Neural cell (in vitro differentiated cells): Measurements from ENCODE around the gene ZDHHC12. TPM values are rescaled to one million over a fixed set of nuclear protein-coding genes. Genes with fewer than 3 reads are reported as not detected.

Experiments used
- H2AFZ ChIP-seq: fragments of 200-600, 300-800 bp; sonication (generic), shearing (Covaris generic); 2 replicates; pipeline ENCODE4 v1.6.0; 2014; ENCODE audit warnings: low read depth, mild to moderate bottlenecking, antibody characterized with exemption, low read length, moderate library complexity
- H3F3A ChIP-seq: fragments of 200-600 bp; shearing (Covaris generic); 2 replicates; pipeline ENCODE4 v1.6.1; 2016; ENCODE audit warnings: mild to moderate bottlenecking, moderate library complexity, mixed read lengths, antibody characterized with exemption, low read length; ENCODE audit not compliant: insufficient read depth, poor library complexity, severe bottlenecking
- H3K27ac ChIP-seq: fragments of 200-600, 300-800 bp; sonication (generic), shearing (Covaris generic); 2 replicates; pipeline ENCODE4 v1.5.1; 2014; ENCODE audit warnings: mild to moderate bottlenecking, low read length, moderate library complexity
- H3K27me3 ChIP-seq: fragments of 300-800, 200-600 bp; sonication (generic), shearing (Covaris generic); 2 replicates; pipeline ENCODE4 v1.6.0; 2014; ENCODE audit warnings: mild to moderate bottlenecking, low read depth, low read length, moderate library complexity; ENCODE audit not compliant: insufficient read depth
- H3K36me3 ChIP-seq: fragments of 300-800, 200-600 bp; sonication (generic), shearing (Covaris generic); 2 replicates; pipeline ENCODE4 v1.5.1; 2014; ENCODE audit warnings: mild to moderate bottlenecking, antibody characterized with exemption, low read length, moderate library complexity; ENCODE audit not compliant: insufficient read depth
- H3K4me2 ChIP-seq: fragments of 300-800, 200-600 bp; sonication (generic), shearing (Covaris generic); 2 replicates; pipeline ENCODE4 v1.6.0; 2014; ENCODE audit warnings: mild to moderate bottlenecking, low read length
- H3K4me3 ChIP-seq: fragments of 300-800, 200-600 bp; sonication (generic), shearing (Covaris generic); 2 replicates; pipeline ENCODE4 v1.5.1; 2014; ENCODE audit warnings: mild to moderate bottlenecking, low read length, moderate library complexity
- H3K79me2 ChIP-seq: fragments of 200-600 bp; shearing (Covaris generic); replicated peaks from 2 replicates; pipeline ENCODE4 v1.6.0; 2014; ENCODE audit warnings: mild to moderate bottlenecking, low read length, moderate library complexity; ENCODE audit not compliant: insufficient read depth
- H3K9ac ChIP-seq: fragments of 300-800, 200-600 bp; sonication (generic), shearing (Covaris generic); 2 replicates; pipeline ENCODE4 v1.6.1; 2016; ENCODE audit warnings: mild to moderate bottlenecking, low read length, mixed read lengths
- H3K9me2 ChIP-seq: fragments of 200-600 bp; shearing (Covaris generic); 2 replicates; pipeline ENCODE4 v1.6.1; 2016; ENCODE audit warnings: mild to moderate bottlenecking, low read length, mixed read lengths; ENCODE audit not compliant: insufficient read depth
- H3K9me3 ChIP-seq: fragments of 200-600, 300-800 bp; sonication (generic), shearing (Covaris generic); 2 replicates; pipeline ENCODE4 v1.6.1; 2016; ENCODE audit warnings: mild to moderate bottlenecking, mixed run types, low read length, moderate library complexity, mixed read lengths
- H4K20me1 ChIP-seq: fragments of 200-600 bp; shearing (Covaris generic); 2 replicates; pipeline ENCODE4 v1.6.1; 2016; ENCODE audit warnings: mild to moderate bottlenecking, mixed run types; ENCODE audit not compliant: insufficient read depth
- EP300 ChIP-seq: fragments of 450-650 bp; conservative IDR thresholded peaks from 2 replicates; pipeline ENCODE4 v1.6.1; 2014; ENCODE audit warnings: antibody characterized with exemption, mild to moderate bottlenecking, moderate library complexity; ENCODE audit not compliant: poor library complexity, severe bottlenecking
- EZH2 ChIP-seq: fragments of 200-600, 300-800 bp; shearing (Covaris generic), sonication (generic); IDR thresholded peaks from 2 replicates; pipeline ENCODE4 v1.6.1; 2014; ENCODE audit warnings: antibody characterized with exemption, low read length, borderline replicate concordance, mild to moderate bottlenecking; ENCODE audit not compliant: insufficient read depth, poor library complexity, severe bottlenecking
- MXI1 ChIP-seq: fragments of 450-650 bp; conservative IDR thresholded peaks from 2 replicates; pipeline ENCODE4 v1.6.1; 2014; ENCODE audit warnings: antibody characterized with exemption, mild to moderate bottlenecking; ENCODE audit not compliant: poor library complexity, severe bottlenecking
- POLR2AphosphoS5 ChIP-seq: IDR thresholded peaks from 2 replicates; pipeline ENCODE4 v1.6.1; 2012
- RAD21 ChIP-seq: fragments of 450-650 bp; conservative IDR thresholded peaks from 2 replicates; pipeline ENCODE4 v1.6.1; 2014; ENCODE audit warnings: antibody characterized with exemption, mild to moderate bottlenecking, moderate library complexity
- SMC3 ChIP-seq: fragments of 450-650 bp; conservative IDR thresholded peaks from 2 replicates; pipeline ENCODE4 v1.6.1; 2014; ENCODE audit warnings: antibody characterized with exemption, mild to moderate bottlenecking, moderate library complexity; ENCODE audit not compliant: poor library complexity
- TAF1 ChIP-seq: IDR thresholded peaks from 2 replicates; pipeline ENCODE4 v1.6.1; 2012; ENCODE audit warnings: low read depth
- polyA plus RNA-seq: library from polyadenylated mRNA; depleted of rRNA; stranded (reverse); fragments of >200 nt; gene quantifications from 2 replicates; pipeline ENCODE4 v1.2.3, GENCODE V29; 2014
- TF ChIP-seq, protein P1 (sequence below): IDR thresholded peaks from 2 replicates; pipeline ENCODE4 v1.6.1; 2012; ENCODE audit warnings: borderline replicate concordance
- TF ChIP-seq, protein P2 (sequence below): fragments of 450-650 bp; IDR thresholded peaks from 2 replicates; pipeline ENCODE4 v1.5.1; 2014; ENCODE audit warnings: antibody characterized with exemption, mild to moderate bottlenecking, moderate library complexity; ENCODE audit not compliant: poor library complexity, severe bottlenecking

ZDHHC12 gene
- polyA plus RNA-seq, 1 donor from 2014 or later: 0.09 TPM

DNA sequence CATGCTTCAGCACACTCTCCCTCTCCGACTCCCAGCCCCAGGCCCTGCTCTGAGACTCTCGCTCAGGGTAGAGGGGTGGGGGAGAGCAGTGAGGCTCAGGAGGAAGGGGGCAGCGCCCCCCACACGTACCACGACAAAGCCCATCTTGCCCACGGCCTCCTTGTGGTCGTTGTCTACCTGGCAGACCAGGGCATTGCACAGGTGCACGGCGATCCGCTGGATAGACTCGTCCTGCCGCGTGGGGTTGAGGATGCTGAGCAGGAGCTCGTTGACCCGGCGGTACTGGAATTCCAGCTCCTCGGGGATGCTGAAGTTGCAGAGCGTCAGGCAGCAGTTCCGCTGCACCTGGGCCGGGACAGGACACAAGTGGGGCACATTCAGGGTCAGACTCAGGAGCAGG, 18.5 kb upstream of the ZDHHC12 start:
- H3K27ac ChIP-seq: no peak overlapping the region
- no peaks in the 10 kb centered on the region for H4K20me1 ChIP-seq
- H3K4me3 ChIP-seq: no peak overlapping the region
- H3F3A ChIP-seq: no peaks in the 10 kb centered on the region
- no peaks in the 10 kb centered on the region for H3K79me2 ChIP-seq
- no peak overlapping the region for H3K9ac ChIP-seq
- no peaks in the 10 kb centered on the region for H3K9me3 ChIP-seq
- no peak overlapping the region for H2AFZ ChIP-seq
- no peaks in the 10 kb centered on the region for H3K36me3 ChIP-seq
- H3K4me2 ChIP-seq: no peak overlapping the region
- H3K27me3 ChIP-seq: no peaks in the 10 kb centered on the region
- no peaks in the 10 kb centered on the region for H3K9me2 ChIP-seq
- TF ChIP-seq, protein P1, sequence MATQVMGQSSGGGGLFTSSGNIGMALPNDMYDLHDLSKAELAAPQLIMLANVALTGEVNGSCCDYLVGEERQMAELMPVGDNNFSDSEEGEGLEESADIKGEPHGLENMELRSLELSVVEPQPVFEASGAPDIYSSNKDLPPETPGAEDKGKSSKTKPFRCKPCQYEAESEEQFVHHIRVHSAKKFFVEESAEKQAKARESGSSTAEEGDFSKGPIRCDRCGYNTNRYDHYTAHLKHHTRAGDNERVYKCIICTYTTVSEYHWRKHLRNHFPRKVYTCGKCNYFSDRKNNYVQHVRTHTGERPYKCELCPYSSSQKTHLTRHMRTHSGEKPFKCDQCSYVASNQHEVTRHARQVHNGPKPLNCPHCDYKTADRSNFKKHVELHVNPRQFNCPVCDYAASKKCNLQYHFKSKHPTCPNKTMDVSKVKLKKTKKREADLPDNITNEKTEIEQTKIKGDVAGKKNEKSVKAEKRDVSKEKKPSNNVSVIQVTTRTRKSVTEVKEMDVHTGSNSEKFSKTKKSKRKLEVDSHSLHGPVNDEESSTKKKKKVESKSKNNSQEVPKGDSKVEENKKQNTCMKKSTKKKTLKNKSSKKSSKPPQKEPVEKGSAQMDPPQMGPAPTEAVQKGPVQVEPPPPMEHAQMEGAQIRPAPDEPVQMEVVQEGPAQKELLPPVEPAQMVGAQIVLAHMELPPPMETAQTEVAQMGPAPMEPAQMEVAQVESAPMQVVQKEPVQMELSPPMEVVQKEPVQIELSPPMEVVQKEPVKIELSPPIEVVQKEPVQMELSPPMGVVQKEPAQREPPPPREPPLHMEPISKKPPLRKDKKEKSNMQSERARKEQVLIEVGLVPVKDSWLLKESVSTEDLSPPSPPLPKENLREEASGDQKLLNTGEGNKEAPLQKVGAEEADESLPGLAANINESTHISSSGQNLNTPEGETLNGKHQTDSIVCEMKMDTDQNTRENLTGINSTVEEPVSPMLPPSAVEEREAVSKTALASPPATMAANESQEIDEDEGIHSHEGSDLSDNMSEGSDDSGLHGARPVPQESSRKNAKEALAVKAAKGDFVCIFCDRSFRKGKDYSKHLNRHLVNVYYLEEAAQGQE: no peak
- TF ChIP-seq TAF1 (no peak), RAD21 (no peak), POLR2AphosphoS5 (no peak), EP300 (no peak), SMC3 (no peak), MXI1 (no peak), EZH2 (no peak)
- TF ChIP-seq, protein P2, sequence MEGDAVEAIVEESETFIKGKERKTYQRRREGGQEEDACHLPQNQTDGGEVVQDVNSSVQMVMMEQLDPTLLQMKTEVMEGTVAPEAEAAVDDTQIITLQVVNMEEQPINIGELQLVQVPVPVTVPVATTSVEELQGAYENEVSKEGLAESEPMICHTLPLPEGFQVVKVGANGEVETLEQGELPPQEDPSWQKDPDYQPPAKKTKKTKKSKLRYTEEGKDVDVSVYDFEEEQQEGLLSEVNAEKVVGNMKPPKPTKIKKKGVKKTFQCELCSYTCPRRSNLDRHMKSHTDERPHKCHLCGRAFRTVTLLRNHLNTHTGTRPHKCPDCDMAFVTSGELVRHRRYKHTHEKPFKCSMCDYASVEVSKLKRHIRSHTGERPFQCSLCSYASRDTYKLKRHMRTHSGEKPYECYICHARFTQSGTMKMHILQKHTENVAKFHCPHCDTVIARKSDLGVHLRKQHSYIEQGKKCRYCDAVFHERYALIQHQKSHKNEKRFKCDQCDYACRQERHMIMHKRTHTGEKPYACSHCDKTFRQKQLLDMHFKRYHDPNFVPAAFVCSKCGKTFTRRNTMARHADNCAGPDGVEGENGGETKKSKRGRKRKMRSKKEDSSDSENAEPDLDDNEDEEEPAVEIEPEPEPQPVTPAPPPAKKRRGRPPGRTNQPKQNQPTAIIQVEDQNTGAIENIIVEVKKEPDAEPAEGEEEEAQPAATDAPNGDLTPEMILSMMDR: no peak

DNA sequence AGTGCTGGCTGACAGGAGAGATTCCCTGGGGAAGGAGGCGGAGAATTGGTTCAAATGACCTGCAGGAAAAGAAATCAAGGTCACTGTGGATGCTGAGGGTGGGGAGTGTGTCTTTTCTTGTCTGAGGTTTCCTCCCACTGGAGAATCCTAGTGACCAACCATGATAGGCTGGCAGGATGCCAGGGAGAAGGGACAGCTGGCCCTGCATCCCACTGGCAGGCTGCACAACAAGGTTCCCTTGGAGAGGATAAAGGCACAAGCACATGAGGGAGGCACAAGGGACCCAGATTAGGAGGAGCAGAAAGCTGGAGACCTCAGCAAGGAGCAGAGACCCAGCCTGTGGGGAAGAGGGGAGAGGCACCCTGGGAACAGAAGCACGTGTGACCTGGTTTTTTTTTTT, 11.4 kb upstream of the ZDHHC12 start:
- TF ChIP-seq EZH2: no peak
- TF ChIP-seq RAD21: no peak
- TF ChIP-seq, protein P1: no peak
- Histone ChIP-seq H3K79me2 (no peaks in the 10 kb centered on the region), H3K4me3 (no peak overlapping the region), H3F3A (no peaks in the 10 kb centered on the region), H2AFZ (no peak overlapping the region), H3K9me3 (no peaks in the 10 kb centered on the region), H4K20me1 (no peaks in the 10 kb centered on the region), H3K27ac (no peak overlapping the region), H3K27me3 (no peaks in the 10 kb centered on the region), H3K9me2 (no peaks in the 10 kb centered on the region), H3K36me3 (no peaks in the 10 kb centered on the region), H3K9ac (no peak overlapping the region), H3K4me2 (no peak overlapping the region)
